Measurements from ENCODE around the gene FSTL1.

The FSTL1 gene

GRCh38 chr3:120462409-120462959, 11.7 kb upstream of the FSTL1 start:
- no peak for FAIRE-seq

- no peak for FAIRE-seq
These were observed 10.6 kb upstream of the FSTL1 start for GRCh38 chr3:120461416-120461815.

- no peak for FAIRE-seq
These were observed 10.1 kb upstream of the FSTL1 start for GRCh38 chr3:120460862-120461261.

- FAIRE-seq = no peak
These were observed 9.5 kb upstream of the FSTL1 start for GRCh38 chr3:120460181-120460790.

GRCh38 chr3:120459196-120459595, 8.4 kb upstream of the FSTL1 start:
- no peak for FAIRE-seq

GRCh38 chr3:120457827-120458226, 7.0 kb upstream of the FSTL1 start:
- no peak for FAIRE-seq

GRCh38 chr3:120454076-120454689, 3.4 kb upstream of the FSTL1 start:
- FAIRE-seq = no peak

GRCh38 chr3:120452816-120453215, 2.0 kb upstream of the FSTL1 start:
- no peak for FAIRE-seq

GRCh38 chr3:120451806-120452205, 1.0 kb upstream of the FSTL1 start:
- FAIRE-seq = no peak

- no peak for FAIRE-seq
These were observed 525 bp upstream of the FSTL1 start for GRCh38 chr3:120451272-120451761.

GRCh38 chr3:120449701-120450599, 842 bp downstream of the FSTL1 start:
- no peak for FAIRE-seq

GRCh38 chr3:120449251-120449650, 1.5 kb downstream of the FSTL1 start:
- FAIRE-seq = no peak

GRCh38 chr3:120448756-120449155, 2.0 kb downstream of the FSTL1 start:
- FAIRE-seq = no peak

GRCh38 chr3:120446891-120447668, 3.7 kb downstream of the FSTL1 start:
- no peak for FAIRE-seq

- no peak for FAIRE-seq
These were observed 5.1 kb downstream of the FSTL1 start for GRCh38 chr3:120445654-120446053.

- FAIRE-seq = no peak
These were observed 7.1 kb downstream of the FSTL1 start for GRCh38 chr3:120443626-120444123.

GRCh38 chr3:120442975-120443517, 7.7 kb downstream of the FSTL1 start:
- FAIRE-seq = no peak

GRCh38 chr3:120441776-120442175, 9.0 kb downstream of the FSTL1 start:
- no peak for FAIRE-seq

- no peak for FAIRE-seq
These were observed 10.0 kb downstream of the FSTL1 start for GRCh38 chr3:120440762-120441161.

GRCh38 chr3:120440001-120440703, 10.6 kb downstream of the FSTL1 start:
- FAIRE-seq = no peak

- FAIRE-seq = no peak
These were observed 12.0 kb downstream of the FSTL1 start for GRCh38 chr3:120438665-120439370.

All from islet of Langerhans (tissue), 1 donor.